Transverse colon (tissue), 4 donors: ENCODE results near the gene PRSS53. TPM values are rescaled to one million over a fixed set of nuclear protein-coding genes. Genes with fewer than 3 reads are reported as not detected.
"Not testable (repeated sequence)": the region's sequence is repeated elsewhere in the genome, so short reads cannot be mapped to it uniquely, and the experiment has no call there.

Experiments
- DNase-seq: peaks from one replicate; pipeline ENCODE4 v3.0.0-alpha.2; 2019
- H3K27ac ChIP-seq, 4 donors: fragments of 200-600 bp; sonication (generic); 2 replicates each; pipeline ENCODE4 v1.5.1; 2016 to 2018; ENCODE audit warnings: inconsistent platforms in 4 of 4
- H3K27me3 ChIP-seq: fragments of 200-600 bp; sonication (generic); 2 replicates; pipeline ENCODE4 v1.5.1; 2017; ENCODE audit warnings: inconsistent platforms
- H3K36me3 ChIP-seq, 4 donors: fragments of 200-600 bp; sonication (generic); 2 replicates each; pipeline ENCODE4 v1.5.1; 2017 to 2019; ENCODE audit warnings: inconsistent platforms in 4 of 4
- H3K4me1 ChIP-seq, 4 donors: fragments of 200-600 bp; sonication (generic); 2 replicates each; pipeline ENCODE4 v1.5.1; 2017 to 2020; ENCODE audit warnings: inconsistent platforms in 4 of 4
- H3K4me3 ChIP-seq, 4 donors: fragments of 200-600 bp; sonication (generic); 1 replicate in 1 of 4; 2 replicates in 3 of 4; pipeline versions ENCODE4 v1.5.1 to v1.6.1; 2017 to 2019; ENCODE audit warnings: inconsistent platforms in 4 of 4
- H3K9me3 ChIP-seq, 2 donors: fragments of 200-600 bp; sonication (generic); 2 replicates each; pipeline ENCODE4 v1.5.1; 2017 to 2019; ENCODE audit warnings: inconsistent platforms in 2 of 2
- CTCF ChIP-seq, 5 experiments: fragments of 200-600 bp in 3 of 5; fragments of 450-650 bp in 2 of 5; sonication (generic) in 3 of 5; IDR thresholded peaks; 1 replicate in 2 of 5; 2 replicates in 3 of 5; pipeline ENCODE4 v1.5.1; 2016 to 2017; ENCODE audit warnings: antibody characterized with exemption in 5 of 5, inconsistent platforms in 3 of 5, mild to moderate bottlenecking in 2 of 5, moderate library complexity in 1 of 5
- EP300 ChIP-seq: sonication (generic); formaldehyde crosslinking; IDR thresholded peaks from one replicate; pipeline ENCODE4 v1.6.1; 2017; ENCODE audit warnings: antibody characterized with exemption, low read depth
- POLR2A ChIP-seq: fragments of 450-650 bp; IDR thresholded peaks from one replicate; pipeline ENCODE4 v1.6.1; 2016; ENCODE audit warnings: antibody characterized with exemption, mild to moderate bottlenecking, moderate library complexity
- POLR2AphosphoS5 ChIP-seq, 3 donors: sonication (generic); formaldehyde crosslinking; IDR thresholded peaks; one replicate each; pipeline ENCODE4 v1.6.1; 2016; ENCODE audit warnings: antibody characterized with exemption in 3 of 3
- WGBS, 2 donors: methylation state at CpG; one replicate each; pipeline ENCODE4 v1.1.5; 2018; ENCODE audit warnings: low coverage in 1 of 2; 5-methylcytosine and 5-hydroxymethylcytosine counted together
- in situ Hi-C, 4 donors: fragments of 200-750 bp; cut with MboI; loops; one replicate each; pipeline versions ENCODE4 v1.15.0 to v1.15.1; 2017; ENCODE audit warnings: low sequenced_read_pairs in 3 of 4, low pct_ligation_motif_present in 1 of 4, low pct_unique_long_range_greater_than_20kb in 1 of 4
- intact Hi-C: fragments of 100-400 bp; cut with DNase I; formaldehyde crosslinking; loops from one replicate; pipeline ENCODE4 v1.15.1; 2023; ENCODE audit warnings: low total_unique reads
- total RNA-seq, 4 donors: library from RNA; depleted of rRNA; stranded (reverse); fragments of >200 nt; gene quantifications; one replicate each; pipeline ENCODE4 v1.1.0, GENCODE V29; 2016

PRSS53 gene
- total RNA-seq: 1 to 10 TPM; 1.1 to 5.2 (median 3.1) TPM

- WGBS, 2 donors: 76 to 78% methylated on average over 2 to 15 of the region's 15 CpGs
- DNase-seq: no peak
- intact Hi-C loops (no loop called here), in situ Hi-C loops (no loop called here)
- Histone ChIP-seq H3K27ac (no peak within 1 kb of the TSS), H3K9me3 (no peaks in the 10 kb centered on the region), H3K36me3 (no peaks in the 10 kb centered on the region), H3K27me3 (no peaks in the 10 kb centered on the region), H3K4me1 (peaks cover 5 to 8% (median 6%) of the 10 kb centered on the region in 4 donors), H3K4me3 (no peak within 1 kb of the TSS)
- no peak for TF ChIP-seq EP300
- no peak for TF ChIP-seq CTCF (IDR thresholded peaks at IDR 0.05)
- TF ChIP-seq POLR2A: no peak
- TF ChIP-seq POLR2AphosphoS5 (IDR thresholded peaks at IDR 0.05): no peak
These were observed at the start of gene PRSS53 for GRCh38 chr16:31088459-31089183. Gene PRSS53, minus strand, starts transcription at chr16:31088943. Its CDS starts 134 bp downstream, at chr16:31088809.

- DNase-seq, H3K36me3 ChIP-seq, intact Hi-C loops, in situ Hi-C loops, H3K27me3 ChIP-seq, H3K27ac ChIP-seq, H3K4me3 ChIP-seq, H3K9me3 ChIP-seq: not testable (repeated sequence)
- 77 to 80% methylated on average over 13 to 20 of the region's 20 CpGs for WGBS, 2 donors
- H3K4me1 ChIP-seq: peaks cover 9 to 71% (median 45%) of the 10 kb centered on the region in 4 donors
These were observed 48.2 kb upstream of the PRSS53 start for GRCh38 chr16:31136822-31137499.

GRCh38 chr16:31136287-31136662 is 47.5 kb upstream of the PRSS53 start:
- Histone ChIP-seq H3K27me3 (no peaks in the 10 kb centered on the region), H3K9me3 (no peaks in the 10 kb centered on the region), H3K4me3 (no peak overlapping the region), H3K36me3 (no peaks in the 10 kb centered on the region), H3K27ac (peak overlapping the region in 2 of 4 donors; percentile 91 to 94), H3K4me1 (peaks cover 3 to 71% (median 43%) of the 10 kb centered on the region in 4 donors)
- intact Hi-C loops (no loop called here), in situ Hi-C loops (no loop called here)
- no peak for TF ChIP-seq POLR2AphosphoS5 (IDR thresholded peaks at IDR 0.05)
- TF ChIP-seq CTCF (IDR thresholded peaks at IDR 0.05): no peak
- 83 to 100% methylated on average over 1 to 6 of the region's 6 CpGs for WGBS, 2 donors
- no peak for DNase-seq

DNA sequence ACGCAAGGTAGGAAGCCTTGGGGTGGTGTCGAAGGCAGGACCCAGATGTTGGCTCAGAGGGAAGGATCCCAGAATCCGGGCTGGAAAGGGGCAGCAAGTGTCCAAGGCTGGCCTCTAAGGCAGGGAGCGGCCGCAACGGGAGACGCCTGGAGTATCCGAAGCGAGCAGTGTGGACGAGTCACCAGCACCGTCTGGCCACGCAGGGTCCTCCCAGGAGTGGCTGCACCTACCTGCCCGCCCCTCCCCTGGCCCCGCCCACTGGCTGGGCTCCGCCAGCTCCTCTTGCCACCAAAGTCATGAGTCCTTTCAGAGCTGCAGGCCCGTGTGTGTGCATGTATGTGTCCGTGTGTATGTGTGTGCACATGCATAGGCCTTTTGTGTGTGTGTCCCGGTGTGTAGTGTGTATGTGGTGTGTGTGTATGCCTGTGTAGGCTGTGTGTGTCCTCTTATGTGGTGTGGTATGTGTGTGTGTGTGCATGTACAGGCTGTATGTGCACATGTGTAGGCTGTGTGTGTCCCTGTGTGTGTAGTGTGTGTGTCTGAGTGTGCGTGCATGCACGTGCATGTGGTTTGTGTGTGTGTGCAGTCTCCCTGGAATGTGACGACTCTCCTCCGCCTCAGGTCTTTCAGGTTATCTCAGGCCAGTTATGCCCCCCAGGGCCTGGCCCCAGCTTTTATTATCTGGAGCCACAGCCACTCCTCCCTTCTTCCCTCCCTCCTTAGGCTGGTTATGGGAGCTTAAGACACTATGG is 47.0 kb upstream of the PRSS53 start, which contains the start of gene PRSS8:
Gene PRSS8, minus strand, starts transcription at position 193 of the 752 bp plus-strand sequence. CDS start 229 bp downstream, outside the sequence.
- peaks cover under 1 to 71% (median 44%) of the 10 kb centered on the region in 4 donors for H3K4me1 ChIP-seq

More for the DNA sequence above, 47.0 kb upstream of the PRSS53 start, which contains the start of gene PRSS8:
- Histone ChIP-seq H3K27me3 (no peaks in the 10 kb centered on the region), H3K4me3 (peak within 1 kb of the TSS; percentile 48 to 63 (median 52)), H3K36me3 (no peaks in the 10 kb centered on the region), H3K27ac (peak within 1 kb of the TSS; percentile 91 to 94 (median 93)), H3K9me3 (no peaks in the 10 kb centered on the region)
- in situ Hi-C loops (no loop called here), intact Hi-C loops (no loop called here)
- TF ChIP-seq CTCF (IDR thresholded peaks at IDR 0.05): no peak
- no peak for TF ChIP-seq EP300
- TF ChIP-seq POLR2AphosphoS5 (IDR thresholded peaks at IDR 0.05): peak; percentile 78 to 99 (median 98)
- TF ChIP-seq POLR2A: peak; percentile 98
- peak; percentile 94 for DNase-seq
- 34% methylated on average over 22 of the region's 22 CpGs; no CpG with 5 or more reads in 1 of the 2 donors for WGBS, 2 donors
